Measurements from ENCODE around the gene CACNA1G.

CACNA1G gene

GRCh38 chr17:50620858-50621257, 60.3 kb downstream of the CACNA1G start:
- H3K36me3 ChIP-seq (ENCODE audit: control insufficient read depth in 1 of 2, insufficient read depth in 2 of 2, low read length in 2 of 2) = no peaks in the 10 kb centered on the region
- H3K4me3 ChIP-seq (ENCODE audit: low read depth in 1 of 2, low read length in 2 of 2) = no peak overlapping the region
- H3K9me3 ChIP-seq (ENCODE audit: control insufficient read depth in 1 of 2, low read length in 2 of 2) = no peaks in the 10 kb centered on the region
- H3K27me3 ChIP-seq (ENCODE audit: low read depth, low read length) = no peaks in the 10 kb centered on the region
- no peak overlapping the region for H3K27ac ChIP-seq (ENCODE audit: low read length)
- peaks cover 0 to 3% of the 10 kb centered on the region in 2 donors for H3K4me1 ChIP-seq (ENCODE audit: control insufficient read depth in 1 of 2, insufficient read depth in 2 of 2, low read length in 2 of 2)

GRCh38 chr17:50621574-50622031, 61.1 kb downstream of the CACNA1G start:
- no peaks in the 10 kb centered on the region for H3K36me3 ChIP-seq (ENCODE audit: control insufficient read depth in 1 of 2, insufficient read depth in 2 of 2, low read length in 2 of 2)
- no peaks in the 10 kb centered on the region for H3K27me3 ChIP-seq (ENCODE audit: low read depth, low read length)
- no peak overlapping the region for H3K4me3 ChIP-seq (ENCODE audit: low read depth in 1 of 2, low read length in 2 of 2)
- peaks cover 0 to 8% of the 10 kb centered on the region in 2 donors for H3K4me1 ChIP-seq (ENCODE audit: control insufficient read depth in 1 of 2, insufficient read depth in 2 of 2, low read length in 2 of 2)
- H3K27ac ChIP-seq (ENCODE audit: low read length) = no peak overlapping the region
- no peaks in the 10 kb centered on the region for H3K9me3 ChIP-seq (ENCODE audit: control insufficient read depth in 1 of 2, low read length in 2 of 2)

GRCh38 chr17:50624321-50624934, 63.9 kb downstream of the CACNA1G start:
- H3K27me3 ChIP-seq (ENCODE audit: low read depth, low read length) = peaks cover 3% of the 10 kb centered on the region
- no peak overlapping the region for H3K27ac ChIP-seq (ENCODE audit: low read length)
- no peak overlapping the region for H3K4me3 ChIP-seq (ENCODE audit: low read depth in 1 of 2, low read length in 2 of 2)
- H3K36me3 ChIP-seq (ENCODE audit: control insufficient read depth in 1 of 2, insufficient read depth in 2 of 2, low read length in 2 of 2) = no peaks in the 10 kb centered on the region
- no peaks in the 10 kb centered on the region for H3K9me3 ChIP-seq (ENCODE audit: control insufficient read depth in 1 of 2, low read length in 2 of 2)
- peaks cover 0 to 8% of the 10 kb centered on the region in 2 donors for H3K4me1 ChIP-seq (ENCODE audit: control insufficient read depth in 1 of 2, insufficient read depth in 2 of 2, low read length in 2 of 2)

DNA sequence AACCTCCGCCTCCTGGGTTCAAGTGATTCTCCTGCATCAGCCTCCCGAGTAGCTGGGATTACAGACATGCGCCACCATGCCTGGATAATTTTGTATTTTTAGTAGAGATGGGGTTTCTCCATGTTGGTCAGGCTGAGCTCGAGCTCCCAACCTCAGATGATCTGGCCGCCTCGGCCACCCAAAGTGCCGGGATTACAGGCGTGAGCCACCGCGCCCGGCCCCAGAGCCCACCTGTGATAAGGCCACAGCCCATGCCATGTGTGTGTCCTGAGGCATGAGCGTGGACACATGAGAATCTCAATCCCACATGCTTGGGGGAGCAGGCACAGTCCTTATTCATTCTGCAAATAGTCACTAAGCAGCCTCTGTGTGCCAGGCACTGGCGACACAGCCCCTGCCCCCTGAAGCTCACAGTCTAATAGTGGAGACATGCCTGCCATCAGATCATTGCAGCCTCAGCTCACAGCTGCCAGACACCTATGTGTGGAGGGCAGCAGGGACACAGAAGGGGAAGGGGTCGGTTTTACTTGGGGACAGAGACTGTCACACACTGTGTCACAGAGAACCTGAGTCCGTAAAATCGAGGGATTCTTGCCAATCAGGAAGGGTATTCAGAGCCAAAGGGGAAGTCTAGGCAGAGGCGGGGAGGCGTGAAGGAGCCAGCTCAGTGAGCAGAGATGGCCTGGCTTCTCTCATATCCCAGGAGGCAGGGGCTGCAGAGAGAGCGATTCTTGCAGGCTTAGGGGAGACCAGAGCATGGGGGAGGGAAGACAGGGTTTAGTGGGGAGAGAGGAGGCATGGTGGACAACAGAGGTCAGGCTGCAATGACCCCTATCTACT, 64.7 kb downstream of the CACNA1G start:
- Histone ChIP-seq H3K9me3 (ENCODE audit: control insufficient read depth in 1 of 2, low read length in 2 of 2) (no peaks in the 10 kb centered on the region), H3K27ac (ENCODE audit: low read length) (no peak overlapping the region), H3K27me3 (ENCODE audit: low read depth, low read length) (peaks cover 3% of the 10 kb centered on the region), H3K4me1 (ENCODE audit: control insufficient read depth in 1 of 2, insufficient read depth in 2 of 2, low read length in 2 of 2) (peaks cover 0 to 8% of the 10 kb centered on the region in 2 donors), H3K36me3 (ENCODE audit: control insufficient read depth in 1 of 2, insufficient read depth in 2 of 2, low read length in 2 of 2) (no peaks in the 10 kb centered on the region), H3K4me3 (ENCODE audit: low read depth in 1 of 2, low read length in 2 of 2) (no peak overlapping the region)

DNA sequence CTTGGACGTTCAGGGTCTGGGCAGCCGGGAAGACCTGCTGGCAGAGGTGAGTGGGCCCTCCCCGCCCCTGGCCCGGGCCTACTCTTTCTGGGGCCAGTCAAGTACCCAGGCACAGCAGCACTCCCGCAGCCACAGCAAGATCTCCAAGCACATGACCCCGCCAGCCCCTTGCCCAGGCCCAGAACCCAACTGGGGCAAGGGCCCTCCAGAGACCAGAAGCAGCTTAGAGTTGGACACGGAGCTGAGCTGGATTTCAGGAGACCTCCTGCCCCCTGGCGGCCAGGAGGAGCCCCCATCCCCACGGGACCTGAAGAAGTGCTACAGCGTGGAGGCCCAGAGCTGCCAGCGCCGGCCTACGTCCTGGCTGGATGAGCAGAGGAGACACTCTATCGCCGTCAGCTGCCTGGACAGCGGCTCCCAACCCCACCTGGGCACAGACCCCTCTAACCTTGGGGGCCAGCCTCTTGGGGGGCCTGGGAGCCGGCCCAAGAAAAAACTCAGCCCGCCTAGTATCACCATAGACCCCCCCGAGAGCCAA, 65.6 kb downstream of the CACNA1G start:
- Histone ChIP-seq H3K27me3 (ENCODE audit: low read depth, low read length) (peaks cover 3% of the 10 kb centered on the region), H3K27ac (ENCODE audit: low read length) (no peak overlapping the region), H3K36me3 (ENCODE audit: control insufficient read depth in 1 of 2, insufficient read depth in 2 of 2, low read length in 2 of 2) (no peaks in the 10 kb centered on the region)

DNA sequence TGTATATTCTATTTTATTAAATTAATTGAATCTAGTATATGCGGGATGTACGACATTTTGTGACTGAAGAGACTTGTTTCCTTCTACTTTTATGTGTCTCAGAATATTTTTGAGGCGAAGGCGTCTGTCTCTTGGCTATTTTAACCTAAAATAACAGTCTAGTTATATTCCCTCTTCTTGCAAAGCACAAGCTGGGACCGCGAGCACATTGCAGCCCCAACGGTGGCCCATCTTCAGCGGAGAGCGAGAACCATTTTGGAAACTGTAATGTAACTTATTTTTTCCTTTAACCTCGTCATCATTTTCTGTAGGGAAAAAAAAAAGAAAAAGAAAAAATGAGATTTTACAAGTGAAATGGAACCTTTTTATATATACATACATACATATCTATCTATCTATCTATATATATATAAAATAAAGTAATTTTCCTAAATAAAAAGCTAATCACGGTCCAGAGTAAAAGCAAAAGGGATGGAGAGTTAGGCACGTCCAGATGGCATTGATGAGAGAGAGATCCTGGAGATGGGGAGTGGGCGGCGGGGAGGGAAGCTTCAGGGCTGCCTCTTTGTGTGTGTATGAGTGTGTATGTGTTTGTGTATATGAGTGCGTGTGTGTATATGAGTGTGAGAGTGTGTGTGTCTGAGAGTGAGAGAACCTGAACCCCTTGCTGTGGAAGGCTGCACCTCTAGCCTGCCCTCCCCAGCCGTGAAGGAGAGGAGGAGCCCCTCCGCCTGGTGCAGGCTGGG, 66.7 kb downstream of the CACNA1G start:
- H3K4me1 ChIP-seq (ENCODE audit: control insufficient read depth in 1 of 2, insufficient read depth in 2 of 2, low read length in 2 of 2) = peaks cover 0 to 8% of the 10 kb centered on the region in 2 donors
- H3K36me3 ChIP-seq (ENCODE audit: control insufficient read depth in 1 of 2, insufficient read depth in 2 of 2, low read length in 2 of 2) = no peaks in the 10 kb centered on the region
- no peak overlapping the region for H3K4me3 ChIP-seq (ENCODE audit: low read depth in 1 of 2, low read length in 2 of 2)
- no peak overlapping the region for H3K27ac ChIP-seq (ENCODE audit: low read length)
- H3K27me3 ChIP-seq (ENCODE audit: low read depth, low read length) = peaks cover 3% of the 10 kb centered on the region
- H3K9me3 ChIP-seq (ENCODE audit: control insufficient read depth in 1 of 2, low read length in 2 of 2) = no peaks in the 10 kb centered on the region

More for the DNA sequence above, 65.6 kb downstream of the CACNA1G start:
- no peak overlapping the region for H3K4me3 ChIP-seq (ENCODE audit: low read depth in 1 of 2, low read length in 2 of 2)
- H3K9me3 ChIP-seq (ENCODE audit: control insufficient read depth in 1 of 2, low read length in 2 of 2) = no peaks in the 10 kb centered on the region
- peaks cover 0 to 8% of the 10 kb centered on the region in 2 donors for H3K4me1 ChIP-seq (ENCODE audit: control insufficient read depth in 1 of 2, insufficient read depth in 2 of 2, low read length in 2 of 2)

DNA sequence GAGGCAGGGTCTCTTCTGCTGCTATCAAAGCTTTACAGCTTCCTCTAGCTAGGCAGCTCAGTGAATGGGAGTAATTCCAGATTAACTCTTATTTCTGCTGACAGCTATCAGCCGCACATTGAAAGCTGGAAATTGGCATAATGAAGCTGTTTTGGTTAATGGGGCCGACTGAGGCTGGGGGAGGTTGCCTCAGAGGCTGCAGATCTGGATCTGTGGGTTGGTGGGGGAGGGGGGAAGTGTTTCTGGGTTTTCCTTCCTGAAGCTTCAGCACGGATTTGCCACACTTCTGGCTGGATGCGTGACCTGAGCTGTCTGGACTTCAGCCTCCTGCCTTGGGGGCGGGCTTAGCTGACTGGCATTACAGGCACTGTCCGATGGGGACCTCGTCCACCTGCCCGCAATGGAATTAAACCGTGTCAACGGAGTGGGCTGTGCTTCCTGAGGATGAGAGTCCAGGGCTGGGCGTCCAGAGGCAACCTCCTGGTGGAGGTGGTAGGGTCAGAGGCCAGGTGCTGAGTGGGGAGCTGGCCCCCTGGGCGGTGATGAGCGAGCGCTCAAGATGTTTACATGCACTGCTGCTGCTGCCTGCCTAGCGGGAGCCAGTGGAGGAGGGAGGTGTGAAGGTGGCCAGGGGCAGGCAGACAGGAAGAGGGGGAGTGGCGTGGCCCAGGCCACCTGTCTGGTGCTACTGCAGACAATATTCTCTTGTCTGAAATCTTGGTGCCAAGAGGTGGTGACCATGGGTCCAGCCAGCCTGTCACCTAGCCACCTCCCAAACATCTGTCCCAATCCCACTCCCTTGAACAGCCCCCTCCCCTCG, 67.5 kb downstream of the CACNA1G start:
- Histone ChIP-seq H3K4me1 (ENCODE audit: control insufficient read depth in 1 of 2, insufficient read depth in 2 of 2, low read length in 2 of 2) (peaks cover 0 to 8% of the 10 kb centered on the region in 2 donors), H3K27ac (ENCODE audit: low read length) (no peak overlapping the region), H3K27me3 (ENCODE audit: low read depth, low read length) (peaks cover 3% of the 10 kb centered on the region), H3K9me3 (ENCODE audit: control insufficient read depth in 1 of 2, low read length in 2 of 2) (no peaks in the 10 kb centered on the region), H3K4me3 (ENCODE audit: low read depth in 1 of 2, low read length in 2 of 2) (no peak overlapping the region), H3K36me3 (ENCODE audit: control insufficient read depth in 1 of 2, insufficient read depth in 2 of 2, low read length in 2 of 2) (no peaks in the 10 kb centered on the region)

DNA sequence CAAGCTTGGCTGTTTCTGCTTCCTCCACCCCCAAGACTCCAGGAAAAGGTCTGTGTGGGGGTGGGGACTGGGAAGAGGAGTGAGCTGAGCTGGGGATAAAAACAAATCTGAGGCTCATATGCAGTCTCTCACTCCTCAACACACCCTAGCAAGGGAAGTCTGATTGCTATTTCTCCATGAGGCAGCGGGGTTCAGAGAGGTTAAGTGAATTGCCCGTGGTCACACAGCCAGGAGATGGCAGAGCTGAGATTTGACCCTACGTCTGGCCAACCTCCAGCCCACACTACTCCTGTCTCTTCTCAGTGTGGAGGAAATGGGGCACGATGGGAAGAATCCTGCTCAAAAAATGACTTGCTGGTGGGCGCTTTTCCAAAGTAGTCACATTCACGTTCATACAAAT, 69.4 kb downstream of the CACNA1G start:
- Histone ChIP-seq H3K36me3 (ENCODE audit: control insufficient read depth in 1 of 2, insufficient read depth in 2 of 2, low read length in 2 of 2) (no peaks in the 10 kb centered on the region), H3K9me3 (ENCODE audit: control insufficient read depth in 1 of 2, low read length in 2 of 2) (no peaks in the 10 kb centered on the region), H3K27me3 (ENCODE audit: low read depth, low read length) (peaks cover 10% of the 10 kb centered on the region), H3K4me1 (ENCODE audit: control insufficient read depth in 1 of 2, insufficient read depth in 2 of 2, low read length in 2 of 2) (peaks cover 0 to 11% of the 10 kb centered on the region in 2 donors), H3K4me3 (ENCODE audit: low read depth in 1 of 2, low read length in 2 of 2) (no peak overlapping the region), H3K27ac (ENCODE audit: low read length) (no peak overlapping the region)

DNA sequence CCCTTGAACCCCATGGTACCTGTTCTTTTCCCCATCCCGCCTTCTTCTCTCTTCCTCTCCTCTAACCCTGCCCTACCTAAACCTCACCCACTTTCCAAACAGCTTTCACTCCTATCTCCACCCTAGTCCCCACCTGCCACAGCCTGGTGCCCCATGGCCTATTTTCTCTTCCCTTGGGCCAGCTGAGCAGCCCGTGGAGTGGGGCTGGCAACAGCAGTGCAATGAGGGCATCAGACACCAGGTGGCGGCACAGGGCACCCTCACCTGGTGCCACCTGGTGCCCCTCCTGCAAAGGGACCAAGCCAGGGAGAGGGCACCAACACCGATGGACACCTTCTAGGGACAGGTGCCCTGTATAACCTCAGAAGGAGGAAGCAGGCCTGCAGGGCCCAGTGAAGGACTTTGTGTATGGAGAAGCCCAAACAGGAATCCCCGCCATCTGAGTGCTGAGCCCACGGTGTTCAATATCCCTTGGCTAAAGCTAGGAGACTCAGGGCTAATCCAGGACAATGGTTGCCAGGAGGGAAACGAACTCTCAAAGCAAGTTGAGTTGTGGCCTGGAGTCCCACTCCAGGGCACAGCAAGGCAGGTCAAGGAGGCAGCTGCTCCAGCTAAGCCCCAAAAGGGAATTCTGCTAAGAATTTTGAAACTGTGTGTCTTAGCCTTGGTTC, 70.1 kb downstream of the CACNA1G start:
- H3K9me3 ChIP-seq (ENCODE audit: control insufficient read depth in 1 of 2, low read length in 2 of 2) = no peaks in the 10 kb centered on the region
- no peaks in the 10 kb centered on the region for H3K36me3 ChIP-seq (ENCODE audit: control insufficient read depth in 1 of 2, insufficient read depth in 2 of 2, low read length in 2 of 2)
- H3K27ac ChIP-seq (ENCODE audit: low read length) = no peak overlapping the region
- peaks cover 14% of the 10 kb centered on the region for H3K27me3 ChIP-seq (ENCODE audit: low read depth, low read length)
- H3K4me1 ChIP-seq (ENCODE audit: control insufficient read depth in 1 of 2, insufficient read depth in 2 of 2, low read length in 2 of 2) = peaks cover 0 to 16% of the 10 kb centered on the region in 2 donors
- no peak overlapping the region for H3K4me3 ChIP-seq (ENCODE audit: low read depth in 1 of 2, low read length in 2 of 2)

DNA sequence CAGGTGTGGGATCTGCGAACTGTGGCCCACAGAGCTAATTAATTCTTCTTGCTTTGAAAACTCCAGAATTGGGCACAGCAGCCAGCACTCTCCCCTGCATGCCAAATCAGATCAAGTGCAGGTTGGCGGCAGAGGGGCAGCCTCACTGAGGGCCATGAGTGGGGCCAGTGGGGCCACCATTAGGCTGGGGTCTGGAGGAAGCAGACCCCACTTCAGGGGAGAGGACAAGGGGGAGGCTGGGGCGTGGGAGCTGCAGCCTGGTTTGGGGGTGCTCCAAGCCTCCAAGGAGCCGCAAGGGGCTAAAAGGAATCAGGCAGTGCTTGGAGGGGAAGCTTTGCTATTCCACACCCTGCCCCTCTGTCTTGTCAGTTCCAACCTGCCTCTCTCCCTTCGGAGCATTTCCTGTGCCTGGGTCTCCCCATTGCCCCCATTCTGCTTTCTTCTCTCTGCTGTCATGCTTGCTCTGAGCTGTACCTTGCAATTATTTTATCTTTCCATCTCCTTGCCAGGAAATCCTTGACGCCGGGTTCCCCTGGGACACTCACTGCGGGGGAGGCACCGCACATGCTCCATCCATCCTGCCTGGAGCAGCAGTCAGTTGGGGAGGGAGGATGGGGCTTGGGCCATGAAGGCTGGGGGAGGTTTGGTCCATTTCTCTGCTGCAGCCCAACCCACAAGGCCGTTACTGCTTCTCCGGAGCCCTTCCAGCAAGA, 70.8 kb downstream of the CACNA1G start:
- Histone ChIP-seq H3K27ac (ENCODE audit: low read length) (no peak overlapping the region), H3K36me3 (ENCODE audit: control insufficient read depth in 1 of 2, insufficient read depth in 2 of 2, low read length in 2 of 2) (no peaks in the 10 kb centered on the region), H3K4me1 (ENCODE audit: control insufficient read depth in 1 of 2, insufficient read depth in 2 of 2, low read length in 2 of 2) (peaks cover 0 to 9% of the 10 kb centered on the region in 2 donors), H3K27me3 (ENCODE audit: low read depth, low read length) (peaks cover 14% of the 10 kb centered on the region), H3K9me3 (ENCODE audit: control insufficient read depth in 1 of 2, low read length in 2 of 2) (no peaks in the 10 kb centered on the region), H3K4me3 (ENCODE audit: low read depth in 1 of 2, low read length in 2 of 2) (no peak overlapping the region)
